DOHH2 (cell line): ENCODE measurements around the gene LAMA3.

Source experiments
- CTCF ChIP-seq: fragments of 200-600 bp; sonication (generic); IDR thresholded peaks from one replicate; pipeline ENCODE4 v1.5.1; 2014; ENCODE audit warnings: antibody characterized with exemption, mild to moderate bottlenecking, low read depth, low read length; ENCODE audit not compliant: poor library complexity, severe bottlenecking
- EZH2phosphoT487 ChIP-seq: fragments of 200-600 bp; sonication (generic); IDR thresholded peaks from 2 replicates; pipeline ENCODE4 v1.6.1; 2017; ENCODE audit warnings: borderline replicate concordance, mild to moderate bottlenecking, antibody characterized with exemption, low read length, moderate library complexity, mixed read lengths

GRCh38 chr18:23667114-23667513 lies 22.1 kb upstream of the LAMA3 start:
- TF ChIP-seq CTCF, result no peak
- no peak for TF ChIP-seq EZH2phosphoT487
